D721Med (cell line): Measurements from ENCODE around the gene CDA.
"Not testable (repeated sequence)": the region's sequence is repeated elsewhere in the genome, so short reads cannot be mapped to it uniquely, and the experiment has no call there.

Experiments used
- DNase-seq: peaks from one replicate; pipeline ENCODE4 v3.0.0; 2011; ENCODE audit warnings: low spot score; ENCODE audit not compliant: insufficient read length
- FAIRE-seq: peaks from 2 replicates; lab custom pipeline; 2011; peaks lifted over from hg19 to GRCh38; lab: Jason Lieb, UNC
- CTCF ChIP-seq: IDR thresholded peaks from 2 replicates; pipeline ENCODE4 v1.5.1; 2012; ENCODE audit warnings: mild to moderate bottlenecking, control low read depth; ENCODE audit not compliant: insufficient read depth; ENCODE audit errors: missing control alignments

The CDA gene

GRCh38 chr1:20604678-20605077 is 15.8 kb downstream of the CDA start:
- TF ChIP-seq CTCF, result no peak
- FAIRE-seq, result no peak
- no peak for DNase-seq

GRCh38 chr1:20606801-20607570 is 18.1 kb downstream of the CDA start:
- not testable (repeated sequence) for FAIRE-seq, DNase-seq

- FAIRE-seq (no peak), DNase-seq (no peak)
- no peak for TF ChIP-seq CTCF
These were observed 20.6 kb downstream of the CDA start for GRCh38 chr1:20609541-20609940.

- DNase-seq, result no peak
- TF ChIP-seq CTCF, result no peak
- FAIRE-seq, result no peak
These were observed 22.1 kb downstream of the CDA start for GRCh38 chr1:20610970-20611369.

- no peak for TF ChIP-seq CTCF
- FAIRE-seq, result no peak
These were observed 22.8 kb downstream of the CDA start for GRCh38 chr1:20611652-20612051.

GRCh38 chr1:20612221-20612746 is 23.4 kb downstream of the CDA start:
- no peak for TF ChIP-seq CTCF
- DNase-seq (no peak), FAIRE-seq (no peak)

More at GRCh38 chr1:20611652-20612051, 22.8 kb downstream of the CDA start:
- DNase-seq, result no peak

GRCh38 chr1:20614131-20614579 is 25.3 kb downstream of the CDA start:
- no peak for TF ChIP-seq CTCF
- DNase-seq (no peak), FAIRE-seq (no peak)
